Measurements from ENCODE around the gene DVL2.
A peak's percentile ranks its signal among the peaks of the same experiment; 100 is the strongest.
"Not testable (repeated sequence)": the region's sequence is repeated elsewhere in the genome, so short reads cannot be mapped to it uniquely, and the experiment has no call there.

The DVL2 gene

DNA sequence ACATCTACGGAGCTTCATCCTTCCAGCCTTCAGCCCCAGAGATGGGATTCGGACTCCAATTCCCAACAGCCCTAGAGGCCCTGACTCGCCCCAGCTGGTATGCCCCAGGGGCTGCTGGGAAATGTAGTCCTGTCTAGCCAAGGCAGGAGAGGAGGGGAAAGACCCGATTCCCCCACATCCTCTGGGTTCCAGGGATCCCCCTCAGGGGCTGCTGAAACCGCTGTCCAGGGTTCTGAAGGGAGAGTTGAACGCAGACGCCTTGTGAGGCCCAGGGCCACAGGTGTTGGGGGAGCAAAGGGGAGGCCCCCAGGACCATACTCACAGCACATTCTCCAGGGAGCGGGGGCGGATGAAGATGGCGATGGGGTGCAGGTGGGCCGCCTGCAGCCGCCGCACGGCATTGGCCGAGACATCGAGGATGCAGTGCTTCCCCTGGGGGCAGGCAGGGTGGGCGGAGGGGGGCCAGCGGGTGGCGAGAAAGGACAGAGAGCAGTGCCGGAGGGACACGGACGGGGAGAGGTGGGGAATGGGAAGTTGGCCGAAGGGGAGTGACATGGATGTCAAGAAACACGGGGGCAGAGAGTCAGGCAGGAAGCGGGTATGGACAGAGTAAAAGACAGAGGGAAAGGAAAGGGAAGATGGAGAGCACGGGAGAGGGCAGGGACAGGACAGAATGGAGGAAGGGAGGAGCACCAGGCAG lies 42.6 kb downstream of the DVL2 start:
- DNase-seq: no peak

DNA sequence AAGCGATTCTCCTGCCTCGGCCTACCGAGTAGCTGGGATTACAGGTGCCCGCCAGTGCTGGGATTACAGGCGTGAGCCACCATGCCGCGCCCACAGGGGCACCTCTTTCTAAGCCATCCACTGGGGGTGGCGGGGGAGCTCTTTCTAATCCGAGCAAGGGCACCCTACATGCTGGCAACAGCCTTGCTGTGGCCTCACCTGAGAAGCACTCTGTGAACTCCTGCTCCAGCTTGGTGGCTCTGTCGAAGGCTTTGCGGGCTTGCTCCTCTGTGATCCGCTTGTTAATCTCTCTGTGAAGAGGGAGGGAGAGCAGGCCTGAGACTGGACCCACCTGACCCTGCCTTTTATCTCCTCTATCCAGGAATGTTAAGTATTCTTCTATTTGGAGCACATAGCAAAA lies 43.2 kb downstream of the DVL2 start:
- no peak for DNase-seq

GRCh38 chr17:7190276-7190917 lies 43.9 kb downstream of the DVL2 start:
- no peak for DNase-seq

- no peak for DNase-seq
Observed at GRCh38 chr17:7186241-7186640, 48.1 kb downstream of the DVL2 start.

DNA sequence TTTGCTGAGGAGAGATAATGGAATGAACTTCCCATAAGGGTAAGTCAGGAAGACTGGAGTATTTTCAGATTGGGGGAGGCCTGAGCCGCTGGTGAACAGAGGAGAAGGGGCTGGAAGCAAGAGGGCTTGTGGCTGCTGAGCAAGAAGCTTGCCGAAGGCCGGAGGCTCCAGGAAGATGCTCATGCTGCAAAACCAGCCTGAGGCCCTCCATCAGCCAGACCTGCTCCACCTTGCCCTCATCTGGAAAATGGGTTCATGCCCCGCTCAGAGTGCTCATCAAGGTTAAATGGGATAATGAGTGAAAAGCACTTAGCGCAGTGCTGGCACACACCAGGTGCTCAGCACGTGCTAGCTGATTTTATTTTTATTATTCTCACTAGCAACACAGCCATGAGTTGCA lies 49.7 kb downstream of the DVL2 start:
- no peak for DNase-seq

DNA sequence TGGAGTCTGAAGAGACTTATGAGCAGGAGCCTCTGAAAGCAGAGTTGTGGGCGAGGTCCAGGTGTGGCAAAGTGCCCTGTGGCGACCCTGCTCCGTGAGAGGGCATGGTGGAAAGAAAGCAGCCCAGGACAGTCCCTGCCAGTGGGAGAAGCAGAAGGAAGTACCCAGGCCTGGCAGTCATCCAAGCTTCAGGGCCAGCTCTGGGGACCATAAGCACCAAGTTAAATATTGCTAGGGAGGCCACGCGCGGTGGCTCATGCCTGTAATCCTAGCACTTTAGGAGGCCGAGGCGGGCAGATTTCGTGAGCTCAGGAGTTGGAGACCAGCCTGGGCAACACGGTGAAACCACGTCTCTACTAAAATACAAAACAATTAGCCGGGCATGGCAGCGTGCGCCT lies 50.2 kb downstream of the DVL2 start:
- DNase-seq: peak; percentile 18

- DNase-seq: no peak
Observed at GRCh38 chr17:7183433-7184090, 50.8 kb downstream of the DVL2 start.

- DNase-seq: not testable (repeated sequence)
Observed at GRCh38 chr17:7182101-7182500, 52.2 kb downstream of the DVL2 start.

- no peak for DNase-seq
Observed at GRCh38 chr17:7179317-7180254, 54.7 kb downstream of the DVL2 start, which contains the start of gene ASGR1. ASGR1 (minus strand) TSS chr17:7179370; CDS start chr17:7178563, 807 bp downstream.

GRCh38 chr17:7178973-7179316 lies 55.4 kb downstream of the DVL2 start:
- no peak for DNase-seq

GRCh38 chr17:7177954-7178477 lies 56.3 kb downstream of the DVL2 start:
- peak; percentile 58 for DNase-seq

DNA sequence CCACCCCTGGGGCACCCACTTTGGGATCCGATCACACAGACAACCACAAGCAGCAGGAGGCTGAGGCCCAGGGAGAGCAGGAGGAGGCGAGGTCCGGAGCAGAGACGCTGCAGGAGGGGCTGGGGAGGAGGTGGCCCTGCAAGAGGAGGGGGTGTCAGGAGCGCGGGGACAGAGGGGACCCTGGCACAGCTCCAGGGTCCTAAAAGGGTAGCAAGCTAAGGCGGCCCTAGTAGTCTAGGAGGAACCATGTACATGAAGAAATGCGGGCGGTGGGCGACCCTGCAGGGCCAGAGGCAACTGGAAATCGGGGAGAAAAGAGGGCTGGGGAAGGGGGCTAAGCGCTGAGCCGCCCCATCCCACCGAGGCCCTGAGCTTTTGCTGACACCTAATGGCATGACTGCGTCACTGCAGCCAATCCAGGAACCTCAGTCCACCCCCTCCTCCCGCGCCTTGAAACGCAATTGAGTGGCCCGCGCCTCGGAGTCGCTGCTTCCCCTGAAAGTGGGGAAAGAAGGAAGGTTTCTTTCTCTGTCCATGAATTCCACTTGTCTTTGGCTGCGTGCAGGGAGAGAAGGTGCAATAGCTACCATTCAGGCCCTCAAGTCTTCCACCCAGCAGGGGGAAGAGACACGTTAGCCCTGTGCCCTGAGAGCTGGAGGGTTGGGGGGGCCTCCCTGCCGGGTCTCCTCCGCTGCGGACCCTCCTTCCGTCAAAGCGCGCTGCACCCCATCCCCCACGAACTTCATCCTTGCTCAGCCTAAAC lies 56.9 kb downstream of the DVL2 start:
- peak; percentile 61 for DNase-seq

- DNase-seq: no peak
Observed at GRCh38 chr17:7176841-7177190, 57.5 kb downstream of the DVL2 start.

- no peak for DNase-seq
Observed at GRCh38 chr17:7176107-7176840, 58.0 kb downstream of the DVL2 start.
